OCI-LY7 (cell line): Measurements from ENCODE around the gene EIF4G3. TPM values are rescaled to one million over a fixed set of nuclear protein-coding genes. Genes with fewer than 3 reads are reported as not detected.
"Not testable (repeated sequence)": the region's sequence is repeated elsewhere in the genome, so short reads cannot be mapped to it uniquely, and the experiment has no call there.

ENCODE experiments used
- BruUV-seq: library from RNA; stranded (reverse); fragments of 400-500 nt; replicated peaks from 2 replicates; lab custom pipeline; 2021; lab: Mats Ljungman, UMichigan
- CTCF ChIA-PET: fragments of 300-600 bp; sonication (Branson Sonifier 250); formaldehyde crosslinking; loops from one replicate; lab custom pipeline; 2022; ENCODE audit warnings: antibody characterized with exemption; ENCODE audit not compliant: unreplicated experiment; lab: Charles Lee
- POLR2A ChIA-PET: fragments of 300-600 bp; sonication (Branson Sonifier 250); formaldehyde crosslinking; loops from one replicate; lab custom pipeline; 2022; ENCODE audit warnings: antibody characterized with exemption; lab: Charles Lee
- DNase-seq: peaks from one replicate; pipeline ENCODE4 v3.0.0-alpha.2; 2015; ENCODE audit warnings: low spot score
- H2AFZ ChIP-seq: fragments of 200-600 bp; sonication (generic), shearing (Covaris generic); 2 replicates; pipeline ENCODE4 v1.6.1; 2014; ENCODE audit warnings: mild to moderate bottlenecking, antibody characterized with exemption, low read length, moderate library complexity
- H3K27ac ChIP-seq: fragments of 200-600 bp; sonication (generic); 2 replicates; pipeline ENCODE4 v1.5.1; 2014; ENCODE audit warnings: mixed run types, low read depth, mild to moderate bottlenecking, moderate library complexity, low read length, inconsistent platforms; ENCODE audit not compliant: poor library complexity, severe bottlenecking
- H3K36me3 ChIP-seq: fragments of 200-600 bp; sonication (generic); 2 replicates; pipeline ENCODE4 v1.6.1; 2014; ENCODE audit warnings: mild to moderate bottlenecking, antibody characterized with exemption, low read length, moderate library complexity, mixed read lengths; ENCODE audit not compliant: insufficient read depth
- H3K4me1 ChIP-seq: fragments of 200-600 bp; sonication (generic); 2 replicates; pipeline ENCODE4 v1.5.1; 2014; ENCODE audit warnings: mild to moderate bottlenecking, low read length; ENCODE audit not compliant: insufficient read depth, poor library complexity, severe bottlenecking
- H3K4me2 ChIP-seq: fragments of 200-600 bp; sonication (generic); 2 replicates; pipeline ENCODE4 v1.6.1; 2014; ENCODE audit warnings: mild to moderate bottlenecking, low read length
- H3K4me3 ChIP-seq: fragments of 200-600 bp; sonication (generic); 2 replicates; pipeline ENCODE4 v1.5.1; 2014; ENCODE audit warnings: mild to moderate bottlenecking, low read depth, low read length; ENCODE audit not compliant: poor library complexity, severe bottlenecking
- H3K79me2 ChIP-seq: fragments of 200-600 bp; sonication (generic); 2 replicates; pipeline ENCODE4 v1.6.1; 2016; ENCODE audit warnings: low read depth, mild to moderate bottlenecking, low read length, moderate library complexity, mixed read lengths; ENCODE audit not compliant: insufficient read depth
- H3K9me2 ChIP-seq: fragments of 200-600 bp; sonication (generic); 2 replicates; pipeline ENCODE4 v1.6.1; 2016; ENCODE audit warnings: mild to moderate bottlenecking, low read length, mixed read lengths; ENCODE audit not compliant: insufficient read depth
- H3K9me3 ChIP-seq: fragments of 200-600 bp; sonication (generic); 2 replicates; pipeline ENCODE4 v1.6.1; 2014; ENCODE audit warnings: mild to moderate bottlenecking, mixed run types, low read length, mixed read lengths
- H4K20me1 ChIP-seq: fragments of 200-600 bp; sonication (generic); 2 replicates; pipeline ENCODE4 v1.6.1; 2014; ENCODE audit warnings: mild to moderate bottlenecking, antibody characterized with exemption, low read length, moderate library complexity, mixed read lengths; ENCODE audit not compliant: insufficient read depth
- EZH2phosphoT487 ChIP-seq: fragments of 200-600 bp; sonication (generic); IDR thresholded peaks from 2 replicates; pipeline ENCODE4 v1.6.1; 2018; ENCODE audit warnings: low read depth, borderline replicate concordance, mild to moderate bottlenecking, mixed run types, antibody characterized with exemption, low read length, moderate library complexity, mixed read lengths
- intact Hi-C: fragments of 100-400 bp; cut with micrococcal nuclease; formaldehyde crosslinking; loops from one replicate; pipeline ENCODE4 v1.10.0; 2022; ENCODE audit not compliant: unreplicated experiment
- total RNA-seq, 2 experiments: library from RNA; depleted of rRNA in 1 of 2; stranded (reverse); fragments of >200 nt in 1 of 2; shearing (Covaris generic) in 1 of 2; gene quantifications; 2 replicates each; pipeline ENCODE4 v1.2.3, GENCODE V29; 2014 to 2022
- TF ChIP-seq, protein P1 (sequence below): fragments of 200-600 bp; sonication (generic); conservative IDR thresholded peaks from 2 replicates; pipeline ENCODE4 v1.5.1; 2014; ENCODE audit warnings: mild to moderate bottlenecking, antibody characterized with exemption, low read length, moderate library complexity, mixed read lengths

The EIF4G3 gene
- total RNA-seq, 2 experiments from 2014 or later: 28.5 to 62.1 TPM

DNA sequence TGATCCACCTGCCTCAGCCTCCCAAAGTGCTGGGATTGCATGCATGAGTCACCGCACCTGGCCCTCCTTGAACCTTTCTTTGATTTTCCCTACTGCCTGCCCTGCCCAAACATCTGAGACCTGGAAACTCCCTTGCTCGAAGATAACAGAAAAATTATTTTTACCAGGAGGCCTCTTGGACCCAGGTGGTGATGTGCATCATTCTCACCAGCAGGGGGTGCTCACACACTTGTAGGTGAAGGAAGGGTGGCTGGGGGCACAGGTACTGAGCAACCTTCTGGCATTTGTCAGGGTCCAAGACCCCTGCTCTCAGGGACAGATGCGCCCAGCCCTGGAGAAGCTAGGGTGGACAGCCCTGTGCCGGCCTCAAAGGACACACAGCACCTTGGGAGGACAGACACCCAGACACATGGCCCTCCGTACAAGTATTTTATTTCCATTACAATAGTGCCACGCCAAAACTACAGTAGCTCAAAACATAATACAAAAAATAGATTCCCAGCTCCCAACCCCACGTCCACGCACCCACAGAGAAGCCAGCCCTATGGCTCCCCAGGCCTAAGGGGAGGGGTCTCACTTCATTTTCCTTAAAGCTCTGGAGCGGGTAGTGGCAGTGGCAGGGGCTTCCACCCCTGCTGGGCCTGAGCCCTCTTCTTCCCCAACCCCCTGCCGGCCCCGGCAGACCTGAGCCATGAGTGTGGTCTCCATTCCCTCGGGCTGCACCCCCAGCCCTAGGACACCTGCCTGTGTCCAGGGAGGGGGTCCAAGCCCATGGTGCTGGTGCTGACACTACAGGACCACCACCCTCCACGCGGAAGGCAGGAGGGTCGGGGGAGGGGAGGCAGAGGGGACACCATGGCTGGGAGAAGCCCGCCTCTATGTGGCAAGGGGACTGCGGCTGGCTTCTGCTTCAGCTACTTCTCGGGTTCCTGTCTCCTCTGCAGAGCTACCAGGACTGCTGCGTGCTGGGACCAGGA is 40.4 kb upstream of the EIF4G3 start:
- Histone ChIP-seq H3K4me2 (no peak overlapping the region), H4K20me1 (no peaks in the 10 kb centered on the region), H3K9me2 (no peaks in the 10 kb centered on the region), H3K27ac (no peak overlapping the region), H3K4me1 (peaks cover 6% of the 10 kb centered on the region), H3K9me3 (no peaks in the 10 kb centered on the region), H3K36me3 (no peaks in the 10 kb centered on the region; the same call in 1 of the 2 replicates), H2AFZ (no peak overlapping the region), H3K79me2 (no peaks in the 10 kb centered on the region), H3K4me3 (no peak overlapping the region)
- intact Hi-C loops: loop anchor here (5.0 kb wide), 1 partner anchor 150 kb away; no protein-coding TSS in a partner anchor
- no TSS peak for BruUV-seq
- POLR2A ChIA-PET: no interaction called here
- TF ChIP-seq EZH2phosphoT487: no peak
- TF ChIP-seq, protein P1, sequence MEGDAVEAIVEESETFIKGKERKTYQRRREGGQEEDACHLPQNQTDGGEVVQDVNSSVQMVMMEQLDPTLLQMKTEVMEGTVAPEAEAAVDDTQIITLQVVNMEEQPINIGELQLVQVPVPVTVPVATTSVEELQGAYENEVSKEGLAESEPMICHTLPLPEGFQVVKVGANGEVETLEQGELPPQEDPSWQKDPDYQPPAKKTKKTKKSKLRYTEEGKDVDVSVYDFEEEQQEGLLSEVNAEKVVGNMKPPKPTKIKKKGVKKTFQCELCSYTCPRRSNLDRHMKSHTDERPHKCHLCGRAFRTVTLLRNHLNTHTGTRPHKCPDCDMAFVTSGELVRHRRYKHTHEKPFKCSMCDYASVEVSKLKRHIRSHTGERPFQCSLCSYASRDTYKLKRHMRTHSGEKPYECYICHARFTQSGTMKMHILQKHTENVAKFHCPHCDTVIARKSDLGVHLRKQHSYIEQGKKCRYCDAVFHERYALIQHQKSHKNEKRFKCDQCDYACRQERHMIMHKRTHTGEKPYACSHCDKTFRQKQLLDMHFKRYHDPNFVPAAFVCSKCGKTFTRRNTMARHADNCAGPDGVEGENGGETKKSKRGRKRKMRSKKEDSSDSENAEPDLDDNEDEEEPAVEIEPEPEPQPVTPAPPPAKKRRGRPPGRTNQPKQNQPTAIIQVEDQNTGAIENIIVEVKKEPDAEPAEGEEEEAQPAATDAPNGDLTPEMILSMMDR: peak; percentile 94
- peak; percentile 71 for DNase-seq
- CTCF ChIA-PET: no interaction called here

DNA sequence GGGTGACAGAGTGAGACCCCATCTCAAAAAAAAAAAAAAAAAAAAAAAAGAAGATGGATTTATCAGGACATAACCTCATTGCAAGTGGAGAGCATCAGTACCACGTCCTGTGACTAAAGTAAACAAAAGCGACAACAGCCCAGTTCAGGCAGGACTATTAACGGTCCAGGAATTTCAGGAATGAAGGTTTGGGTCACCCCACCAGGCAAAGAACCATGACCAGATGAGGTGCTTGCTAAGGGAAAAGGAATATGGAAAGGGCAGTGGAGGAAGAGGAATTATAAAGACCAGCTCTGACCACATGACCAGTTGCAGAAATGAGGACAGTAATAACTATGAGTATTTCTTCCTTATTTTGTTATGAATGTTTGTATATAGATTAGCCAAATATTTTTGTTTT is 35.4 kb upstream of the EIF4G3 start:
- ChIA-PET POLR2A (interaction anchor here (0.5 kb wide), 1 partner anchor 26 kb away, joined by 3 read pairs; no protein-coding TSS in a partner anchor), CTCF (no interaction called here)
- no peak overlapping the region for H3K27ac ChIP-seq
- H3K79me2 ChIP-seq: no peaks in the 10 kb centered on the region
- no peak overlapping the region for H2AFZ ChIP-seq
- H4K20me1 ChIP-seq: no peaks in the 10 kb centered on the region
- no peak for TF ChIP-seq EZH2phosphoT487
- TF ChIP-seq, protein P1: no peak
- intact Hi-C loops: no loop called here
- no peaks in the 10 kb centered on the region for H3K9me2 ChIP-seq
- no peaks in the 10 kb centered on the region for H3K9me3 ChIP-seq
- DNase-seq: no peak
- H3K4me3 ChIP-seq: no peak overlapping the region
- H3K4me1 ChIP-seq: peaks cover 6% of the 10 kb centered on the region
- H3K36me3 ChIP-seq: no peaks in the 10 kb centered on the region
- H3K4me2 ChIP-seq: no peak overlapping the region
- no TSS peak for BruUV-seq

DNA sequence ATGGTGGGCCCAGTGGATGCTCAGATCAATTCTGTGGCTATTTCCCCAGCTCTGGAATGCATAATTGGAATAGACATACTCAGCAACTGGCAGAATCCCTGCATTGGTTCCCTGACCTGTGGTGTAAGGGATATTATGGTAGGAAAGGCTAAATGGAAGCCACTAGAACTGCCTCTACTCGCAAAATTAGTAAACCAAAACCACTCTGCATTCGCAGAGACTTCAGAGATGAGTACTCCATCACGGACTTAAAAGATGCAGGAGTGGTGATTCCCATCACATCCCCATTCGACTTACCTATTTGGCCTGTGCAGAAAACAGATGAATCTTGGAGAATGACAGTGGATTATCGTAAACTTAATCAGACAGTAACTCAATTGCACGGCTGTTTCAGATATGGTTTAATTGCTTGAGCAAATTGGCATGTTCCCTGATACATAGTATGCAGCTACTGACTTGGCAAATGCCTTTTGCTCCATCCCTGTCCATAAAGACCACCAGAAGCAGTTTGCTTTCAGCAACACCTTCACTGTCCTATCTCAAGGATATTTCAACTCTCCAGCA is 31.5 kb upstream of the EIF4G3 start:
- CTCF ChIA-PET, H3K9me3 ChIP-seq, DNase-seq, H3K9me2 ChIP-seq, H3K4me3 ChIP-seq, H3K36me3 ChIP-seq, H3K27ac ChIP-seq, H2AFZ ChIP-seq, intact Hi-C loops, BruUV-seq, H3K4me2 ChIP-seq, H4K20me1 ChIP-seq, H3K79me2 ChIP-seq, H3K4me1 ChIP-seq: not testable (repeated sequence)
- POLR2A ChIA-PET: interaction anchor here (0.6 kb wide), 1 partner anchor 164 kb away, joined by 5 read pairs; no protein-coding TSS in a partner anchor
